ENCODE results near the gene FGF2.
A peak's percentile ranks its signal among the peaks of the same experiment; 100 is the strongest.
"Not testable (repeated sequence)": the region's sequence is repeated elsewhere in the genome, so short reads cannot be mapped to it uniquely, and the experiment has no call there.

Gene FGF2

GRCh38 chr4:122930862-122931261 is 104.2 kb downstream of the FGF2 start:
- Histone ChIP-seq H3K36me3 (ENCODE audit: low read length) (no peaks in the 10 kb centered on the region), H3K9ac (ENCODE audit: low read length) (no peak overlapping the region), H3K4me3 (ENCODE audit: insufficient read depth, low read length, poor library complexity, severe bottlenecking) (no peak overlapping the region), H3K27ac (ENCODE audit: low read depth, low read length) (no peak overlapping the region), H3K9me3 (ENCODE audit: insufficient read depth, low read length) (no peaks in the 10 kb centered on the region), H4K20me1 (ENCODE audit: low read depth, low read length) (no peaks in the 10 kb centered on the region), H3F3A (ENCODE audit: insufficient read depth) (no peaks in the 10 kb centered on the region), H3K4me2 (ENCODE audit: low read depth, low read length, poor library complexity, severe bottlenecking) (no peak overlapping the region), H3K27me3 (ENCODE audit: low read length) (no peaks in the 10 kb centered on the region), H3K9me2 (replicated peaks; ENCODE audit: insufficient read depth, low read length) (no peaks in the 10 kb centered on the region), H3K79me2 (ENCODE audit: insufficient read depth, low read length) (no peaks in the 10 kb centered on the region), H2AFZ (ENCODE audit: low read depth, low read length, severe bottlenecking) (no peak overlapping the region)
- no peak for TF ChIP-seq EZH2phosphoT487 (conservative IDR thresholded peaks at IDR 0.05; ENCODE audit: low read length)
- peak; percentile 18 for TF ChIP-seq CTCF (IDR thresholded peaks at IDR 0.05; ENCODE audit: insufficient read depth, low read length, poor library complexity, severe bottlenecking)

- H2AFZ ChIP-seq (ENCODE audit: low read depth, low read length, severe bottlenecking): no peak overlapping the region
- no peak overlapping the region for H3K4me3 ChIP-seq (ENCODE audit: insufficient read depth, low read length, poor library complexity, severe bottlenecking)
- no peaks in the 10 kb centered on the region for H3K9me3 ChIP-seq (ENCODE audit: insufficient read depth, low read length)
- no peak overlapping the region for H3K9ac ChIP-seq (ENCODE audit: low read length)
- H4K20me1 ChIP-seq (ENCODE audit: low read depth, low read length): no peaks in the 10 kb centered on the region
- H3F3A ChIP-seq (ENCODE audit: insufficient read depth): no peaks in the 10 kb centered on the region
- H3K4me2 ChIP-seq (ENCODE audit: low read depth, low read length, poor library complexity, severe bottlenecking): no peak overlapping the region
- H3K27me3 ChIP-seq (ENCODE audit: low read length): no peaks in the 10 kb centered on the region
- no peaks in the 10 kb centered on the region for H3K9me2 ChIP-seq (replicated peaks; ENCODE audit: insufficient read depth, low read length)
- H3K36me3 ChIP-seq (ENCODE audit: low read length): no peaks in the 10 kb centered on the region
- H3K79me2 ChIP-seq (ENCODE audit: insufficient read depth, low read length): no peaks in the 10 kb centered on the region
- H3K27ac ChIP-seq (ENCODE audit: low read depth, low read length): no peak overlapping the region
- TF ChIP-seq EZH2phosphoT487 (conservative IDR thresholded peaks at IDR 0.05; ENCODE audit: low read length): no peak
- TF ChIP-seq CTCF (IDR thresholded peaks at IDR 0.05; ENCODE audit: insufficient read depth, low read length, poor library complexity, severe bottlenecking): no peak
These were observed 106.1 kb downstream of the FGF2 start for GRCh38 chr4:122932763-122933162.

- not testable (repeated sequence) for H3F3A ChIP-seq (ENCODE audit: insufficient read depth); H2AFZ ChIP-seq (ENCODE audit: low read depth, low read length, severe bottlenecking); H3K9me3 ChIP-seq (ENCODE audit: insufficient read depth, low read length); H3K36me3 ChIP-seq (ENCODE audit: low read length); H3K27ac ChIP-seq (ENCODE audit: low read depth, low read length); H3K4me2 ChIP-seq (ENCODE audit: low read depth, low read length, poor library complexity, severe bottlenecking); H4K20me1 ChIP-seq (ENCODE audit: low read depth, low read length); H3K9me2 ChIP-seq (replicated peaks; ENCODE audit: insufficient read depth, low read length); H3K79me2 ChIP-seq (ENCODE audit: insufficient read depth, low read length); H3K27me3 ChIP-seq (ENCODE audit: low read length); H3K4me3 ChIP-seq (ENCODE audit: insufficient read depth, low read length, poor library complexity, severe bottlenecking); H3K9ac ChIP-seq (ENCODE audit: low read length)
These were observed 118.5 kb downstream of the FGF2 start for GRCh38 chr4:122945136-122945535.

GRCh38 chr4:122946142-122946541 is 119.5 kb downstream of the FGF2 start:
- Histone ChIP-seq H3K79me2 (ENCODE audit: insufficient read depth, low read length) (no peaks in the 10 kb centered on the region), H3K9ac (ENCODE audit: low read length) (no peak overlapping the region), H3K36me3 (ENCODE audit: low read length) (no peaks in the 10 kb centered on the region), H3K27ac (ENCODE audit: low read depth, low read length) (no peak overlapping the region), H3K4me2 (ENCODE audit: low read depth, low read length, poor library complexity, severe bottlenecking) (no peak overlapping the region), H3K27me3 (ENCODE audit: low read length) (no peaks in the 10 kb centered on the region), H3F3A (ENCODE audit: insufficient read depth) (no peaks in the 10 kb centered on the region), H3K9me3 (ENCODE audit: insufficient read depth, low read length) (no peaks in the 10 kb centered on the region), H4K20me1 (ENCODE audit: low read depth, low read length) (no peaks in the 10 kb centered on the region), H3K4me3 (ENCODE audit: insufficient read depth, low read length, poor library complexity, severe bottlenecking) (no peak overlapping the region), H3K9me2 (replicated peaks; ENCODE audit: insufficient read depth, low read length) (no peaks in the 10 kb centered on the region), H2AFZ (ENCODE audit: low read depth, low read length, severe bottlenecking) (no peak overlapping the region)
- no peak for TF ChIP-seq CTCF (IDR thresholded peaks at IDR 0.05; ENCODE audit: insufficient read depth, low read length, poor library complexity, severe bottlenecking)
- TF ChIP-seq EZH2phosphoT487 (conservative IDR thresholded peaks at IDR 0.05; ENCODE audit: low read length): no peak

All from SU-DHL-6 (cell line).